Measurements from ENCODE around the gene NUPR1.
A peak's percentile ranks its signal among the peaks of the same experiment; 100 is the strongest.
"Not testable (repeated sequence)": the region's sequence is repeated elsewhere in the genome, so short reads cannot be mapped to it uniquely, and the experiment has no call there.

NUPR1 gene

GRCh38 chr16:28492511-28492910, 46.3 kb downstream of the NUPR1 start:
- Mint-ChIP-seq H3K36me3 (peaks cover 23 to 28% of the 10 kb centered on the region in 2 donors), H3K4me1 (peaks cover 53 to 62% of the 10 kb centered on the region in 2 donors)

GRCh38 chr16:28491970-28492474, 46.8 kb downstream of the NUPR1 start, which contains the start of gene CLN3:
CLN3 (minus strand) TSS chr16:28492074; CDS start chr16:28491759, 315 bp downstream.
- Mint-ChIP-seq H3K4me3 (peak within 1 kb of the TSS; percentile 91 to 99), H3K4me1 (peaks cover 53 to 58% of the 10 kb centered on the region in 2 donors), H3K36me3 (peaks cover 21 to 28% of the 10 kb centered on the region in 2 donors), H3K27me3 (no peaks in the 10 kb centered on the region), H3K9me3 (no peaks in the 10 kb centered on the region), H3K27ac (peak within 1 kb of the TSS; percentile 99)
- ATAC-seq (replicated peaks) (peak; percentile 81 to 85), DNase-seq (peak; percentile 91)

More at GRCh38 chr16:28492511-28492910, 46.3 kb downstream of the NUPR1 start:
- ATAC-seq (replicated peaks) (no peak), DNase-seq (no peak)
- H3K4me3 Mint-ChIP-seq, result peak overlapping the region; percentile 91 to 99
- peak overlapping the region; percentile 99 for H3K27ac Mint-ChIP-seq
- no peaks in the 10 kb centered on the region for H3K27me3 Mint-ChIP-seq
- no peaks in the 10 kb centered on the region for H3K9me3 Mint-ChIP-seq

DNA sequence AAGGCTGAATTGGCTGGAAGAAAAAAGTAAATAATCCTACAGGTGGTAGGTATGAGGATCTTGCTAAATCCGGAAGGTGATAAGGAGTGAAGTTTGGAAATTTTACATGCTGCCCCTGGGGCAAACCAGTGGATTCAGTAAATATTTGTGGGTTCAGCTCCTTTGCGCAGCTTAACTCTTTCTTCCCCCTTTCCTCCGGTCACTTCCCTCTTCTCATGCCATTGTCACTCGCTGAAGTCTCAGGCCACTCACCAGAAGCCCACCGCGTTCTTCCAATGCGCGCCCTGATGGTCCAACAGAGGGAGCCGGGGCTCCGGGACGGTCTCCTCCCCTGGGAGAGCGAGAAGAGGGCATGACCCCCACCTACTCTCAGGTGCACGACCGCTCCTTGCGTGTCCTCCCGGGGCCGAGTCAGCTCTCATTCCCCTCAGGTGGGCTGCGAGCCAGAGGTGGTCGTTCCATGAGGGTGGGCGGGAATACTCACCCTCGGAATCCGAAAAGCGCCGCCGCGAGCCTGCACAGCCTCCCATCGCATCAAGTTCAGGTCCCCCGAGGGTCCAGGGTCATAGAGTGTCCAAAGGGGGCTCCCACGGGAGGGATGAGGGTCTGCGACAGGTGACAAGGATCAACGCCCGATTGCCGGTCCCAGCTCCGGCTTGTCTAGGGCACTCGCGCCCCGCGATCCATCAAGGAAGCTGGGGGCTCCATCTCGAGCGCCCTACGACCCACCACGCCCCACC, 47.4 kb downstream of the NUPR1 start:
- Mint-ChIP-seq H3K4me1 (peaks cover 48 to 51% of the 10 kb centered on the region in 2 donors), H3K4me3 (peak overlapping the region; percentile 91 to 99), H3K27ac (peak overlapping the region; percentile 99), H3K9me3 (no peaks in the 10 kb centered on the region), H3K27me3 (no peaks in the 10 kb centered on the region), H3K36me3 (peaks cover 18 to 28% of the 10 kb centered on the region in 2 donors)
- no peak for ATAC-seq (replicated peaks)
- no peak for DNase-seq

- Mint-ChIP-seq H3K9me3 (no peaks in the 10 kb centered on the region), H3K4me3 (no peak overlapping the region), H3K4me1 (peaks cover 13 to 15% of the 10 kb centered on the region in 2 donors), H3K36me3 (peaks cover 49 to 54% of the 10 kb centered on the region in 2 donors), H3K27ac (no peak overlapping the region), H3K27me3 (no peaks in the 10 kb centered on the region)
- ATAC-seq (replicated peaks), result no peak
- DNase-seq, result no peak
Measured at GRCh38 chr16:28486266-28486665, 52.5 kb downstream of the NUPR1 start.

DNA sequence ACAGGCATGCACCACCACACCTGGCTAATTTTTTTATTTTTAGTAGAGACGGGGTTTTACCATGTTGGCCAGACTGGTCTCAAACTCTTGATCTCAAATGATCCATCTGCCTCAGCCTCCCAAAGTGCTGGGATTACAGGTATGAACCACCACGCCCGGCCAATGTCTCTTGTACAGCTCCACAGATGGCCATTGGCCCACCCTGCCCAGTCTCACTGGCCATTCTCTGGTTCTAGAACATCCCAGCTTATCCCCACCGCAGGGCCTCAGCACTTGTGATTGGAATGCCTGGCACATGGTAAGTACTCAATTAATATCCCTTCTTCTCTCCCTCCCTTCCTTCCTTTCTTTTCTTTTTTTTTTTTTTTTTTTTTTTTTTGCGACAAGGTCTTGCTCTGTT, 55.4 kb downstream of the NUPR1 start:
- not testable (repeated sequence) for H3K4me1 Mint-ChIP-seq; H3K27ac Mint-ChIP-seq; H3K9me3 Mint-ChIP-seq; H3K27me3 Mint-ChIP-seq; H3K4me3 Mint-ChIP-seq; ATAC-seq (replicated peaks); DNase-seq
- H3K36me3 Mint-ChIP-seq, result peaks cover 40 to 50% of the 10 kb centered on the region in 2 donors
